BE2C (cell line): ENCODE data around the gene JAK1.

Experiments used
- DNase-seq: peaks from one replicate; pipeline ENCODE4 v3.0.0-alpha.2; 2020
- H3K27me3 ChIP-seq: fragments of 250-450 bp; sonication (Bioruptor Pico); 2 replicates; pipeline ENCODE4 v1.5.1; 2020; ENCODE audit warnings: mild to moderate bottlenecking
- H3K36me3 ChIP-seq: fragments of 250-450 bp; sonication (Bioruptor Pico); 2 replicates; pipeline ENCODE4 v1.5.1; 2020; ENCODE audit warnings: mild to moderate bottlenecking
- H3K4me1 ChIP-seq: fragments of 250-450 bp; sonication (Bioruptor Pico); 2 replicates; pipeline ENCODE4 v1.5.1; 2020
- H3K4me3 ChIP-seq: 2 replicates; pipeline ENCODE4 v1.5.1; 2011; ENCODE audit warnings: low read depth, low read length
- H3K9me3 ChIP-seq: fragments of 250-450 bp; sonication (Bioruptor Pico); 2 replicates; pipeline ENCODE4 v1.5.1; 2020
- CTCF ChIP-seq: IDR thresholded peaks from 2 replicates; pipeline ENCODE4 v1.5.1; 2012; ENCODE audit warnings: mild to moderate bottlenecking, low read depth, low read length

JAK1 gene

GRCh38 chr1:64941461-64942117 is 24.8 kb downstream of the JAK1 start:
- H3K9me3 ChIP-seq = no peaks in the 10 kb centered on the region
- no peaks in the 10 kb centered on the region for H3K27me3 ChIP-seq
- H3K36me3 ChIP-seq = no peaks in the 10 kb centered on the region
- no peak overlapping the region for H3K4me3 ChIP-seq
- no peaks in the 10 kb centered on the region for H3K4me1 ChIP-seq
- TF ChIP-seq CTCF = no peak
- DNase-seq = peak; percentile 6

DNA sequence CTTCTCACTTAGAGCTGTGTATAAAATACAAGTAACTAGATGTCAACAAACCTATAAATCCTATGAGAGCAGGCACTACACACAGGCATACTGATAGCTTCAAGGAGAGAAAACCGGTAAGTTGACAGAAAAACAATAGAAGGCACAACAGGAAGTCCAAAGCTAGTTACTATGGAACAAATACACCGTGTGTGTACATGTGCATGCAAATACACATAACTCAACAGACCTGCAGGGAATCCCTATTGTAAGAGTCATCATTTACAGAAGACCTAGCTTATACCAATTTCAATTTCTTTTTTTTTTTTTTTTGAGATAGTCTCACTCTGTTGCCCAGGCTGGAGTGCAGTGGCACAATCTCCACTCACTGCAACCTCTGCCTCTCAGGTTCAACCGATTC is 26.3 kb downstream of the JAK1 start:
- DNase-seq = no peak
- Histone ChIP-seq H3K4me1 (no peaks in the 10 kb centered on the region), H3K36me3 (no peaks in the 10 kb centered on the region), H3K4me3 (no peak overlapping the region), H3K27me3 (no peaks in the 10 kb centered on the region), H3K9me3 (no peaks in the 10 kb centered on the region)
- TF ChIP-seq CTCF = no peak

DNA sequence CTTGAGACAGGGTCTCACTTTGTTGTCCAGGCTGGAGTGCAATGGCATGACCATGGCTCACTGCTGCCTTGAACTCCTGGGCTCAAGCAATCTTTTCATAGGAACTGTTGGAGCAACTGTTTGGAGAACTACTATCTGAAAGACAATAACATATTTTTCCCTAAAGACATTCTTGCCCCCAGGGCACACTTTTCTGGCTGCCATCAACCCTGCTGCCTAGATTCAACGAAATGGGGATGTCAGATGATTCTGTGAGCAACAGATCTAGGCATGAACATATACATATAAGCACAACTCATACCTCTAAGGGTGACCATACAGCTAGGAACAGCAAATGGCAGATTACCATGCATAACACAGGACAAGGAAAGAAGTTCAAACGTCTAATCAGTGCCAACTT is 27.4 kb downstream of the JAK1 start:
- Histone ChIP-seq H3K4me1 (no peaks in the 10 kb centered on the region), H3K27me3 (no peaks in the 10 kb centered on the region), H3K4me3 (no peak overlapping the region), H3K36me3 (no peaks in the 10 kb centered on the region), H3K9me3 (no peaks in the 10 kb centered on the region)
- DNase-seq = no peak
- TF ChIP-seq CTCF = no peak

GRCh38 chr1:64936956-64937355 is 29.4 kb downstream of the JAK1 start:
- no peaks in the 10 kb centered on the region for H3K4me1 ChIP-seq
- H3K27me3 ChIP-seq = no peaks in the 10 kb centered on the region
- DNase-seq = no peak
- no peak overlapping the region for H3K4me3 ChIP-seq
- TF ChIP-seq CTCF = no peak
- no peaks in the 10 kb centered on the region for H3K9me3 ChIP-seq
- H3K36me3 ChIP-seq = no peaks in the 10 kb centered on the region

DNA sequence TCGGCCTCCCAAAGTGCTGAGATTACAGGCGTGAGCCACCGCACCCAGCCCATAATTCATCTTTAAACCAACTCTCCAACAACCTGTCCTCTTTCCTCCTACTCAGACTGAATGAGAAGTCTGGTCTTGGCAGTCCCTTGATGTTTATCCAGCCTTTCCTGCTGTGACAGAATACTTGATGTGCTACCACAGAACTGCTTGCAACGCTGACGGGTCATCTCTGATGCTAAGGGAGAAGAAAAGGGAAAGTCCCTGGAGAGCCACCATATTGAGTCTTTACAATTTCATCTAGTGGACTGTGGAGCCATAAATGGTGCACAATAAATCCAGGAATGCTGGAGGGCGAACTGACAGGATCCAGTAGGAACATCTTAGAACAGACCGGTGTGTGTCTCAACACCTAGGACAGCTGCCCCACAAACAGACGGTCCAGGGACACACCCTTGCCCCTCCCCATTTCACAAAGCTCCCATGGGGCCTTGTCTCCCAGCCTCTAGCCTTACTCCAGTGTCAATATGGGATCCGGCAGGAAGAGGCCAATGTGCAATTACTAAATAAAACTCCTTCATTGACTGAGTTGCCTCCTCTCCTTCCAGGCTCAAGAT is 30.7 kb downstream of the JAK1 start:
- H3K27me3 ChIP-seq = no peaks in the 10 kb centered on the region
- no peaks in the 10 kb centered on the region for H3K9me3 ChIP-seq
- no peak for DNase-seq
- H3K4me1 ChIP-seq = no peaks in the 10 kb centered on the region
- no peak for TF ChIP-seq CTCF
- H3K4me3 ChIP-seq = no peak overlapping the region
- H3K36me3 ChIP-seq = no peaks in the 10 kb centered on the region

DNA sequence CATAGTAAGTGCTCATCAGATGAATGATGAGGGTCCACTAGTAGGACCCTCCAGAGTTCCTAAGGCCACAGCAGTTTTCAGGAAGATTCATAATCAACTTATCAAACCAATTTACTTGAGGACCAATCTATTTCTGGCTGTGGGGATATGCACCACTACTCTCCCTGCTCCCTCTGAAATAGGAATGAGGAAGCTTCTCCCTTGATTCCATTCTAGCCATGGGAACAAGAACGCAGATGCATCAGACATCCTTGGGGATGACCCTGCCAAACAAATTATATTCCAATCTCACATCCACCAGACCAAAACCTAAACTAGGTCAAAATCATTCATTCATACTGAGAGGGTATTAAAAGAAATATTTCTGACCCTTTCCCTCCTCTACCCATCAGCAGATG is 31.5 kb downstream of the JAK1 start:
- H3K9me3 ChIP-seq = no peaks in the 10 kb centered on the region
- no peaks in the 10 kb centered on the region for H3K4me1 ChIP-seq
- no peak for TF ChIP-seq CTCF
- no peak for DNase-seq
- H3K4me3 ChIP-seq = no peak overlapping the region
- H3K36me3 ChIP-seq = no peaks in the 10 kb centered on the region
- H3K27me3 ChIP-seq = no peaks in the 10 kb centered on the region
